GM13977 (cell line): ENCODE measurements around the gene HELZ.

Experiments used
- DNase-seq: peaks from one replicate; pipeline ENCODE4 v3.0.0; 2012; ENCODE audit warnings: low spot score
- CTCF ChIP-seq: IDR thresholded peaks from 2 replicates; pipeline ENCODE4 v1.5.1; 2012; ENCODE audit warnings: mild to moderate bottlenecking, control low read depth; ENCODE audit not compliant: insufficient read depth; ENCODE audit errors: extremely low read depth, missing control alignments
- in situ Hi-C: fragments of 300-500 bp; cut with MboI; formaldehyde crosslinking; loops from one replicate; pipeline ENCODE4 v1.12.0; 2022; ENCODE audit warnings: low sequenced_read_pairs, low pct_unique_long_range_greater_than_20kb, mixed read lengths, inconsistent platforms; ENCODE audit not compliant: unreplicated experiment

The HELZ gene

DNA sequence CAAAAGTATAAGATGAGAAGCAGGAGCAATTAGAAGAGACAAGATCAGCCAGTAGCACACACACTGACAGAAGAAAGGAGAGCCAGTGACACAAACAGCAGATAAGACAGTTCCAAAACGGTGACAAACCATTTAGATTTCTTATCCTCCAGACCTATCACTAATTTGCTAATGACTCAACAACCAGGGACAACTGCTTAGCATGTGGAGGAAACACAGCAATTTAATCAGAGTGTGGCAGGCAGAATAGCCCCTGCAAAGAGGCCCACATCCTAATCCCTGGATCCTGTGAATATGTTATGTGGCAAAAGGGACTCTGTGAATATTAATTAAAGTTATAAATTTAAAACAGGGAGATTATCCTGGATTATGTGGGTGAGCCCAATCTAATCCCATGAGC, 119.6 kb downstream of the HELZ start:
- in situ Hi-C loops: no loop called here
- no peak for DNase-seq
- TF ChIP-seq CTCF: no peak

DNA sequence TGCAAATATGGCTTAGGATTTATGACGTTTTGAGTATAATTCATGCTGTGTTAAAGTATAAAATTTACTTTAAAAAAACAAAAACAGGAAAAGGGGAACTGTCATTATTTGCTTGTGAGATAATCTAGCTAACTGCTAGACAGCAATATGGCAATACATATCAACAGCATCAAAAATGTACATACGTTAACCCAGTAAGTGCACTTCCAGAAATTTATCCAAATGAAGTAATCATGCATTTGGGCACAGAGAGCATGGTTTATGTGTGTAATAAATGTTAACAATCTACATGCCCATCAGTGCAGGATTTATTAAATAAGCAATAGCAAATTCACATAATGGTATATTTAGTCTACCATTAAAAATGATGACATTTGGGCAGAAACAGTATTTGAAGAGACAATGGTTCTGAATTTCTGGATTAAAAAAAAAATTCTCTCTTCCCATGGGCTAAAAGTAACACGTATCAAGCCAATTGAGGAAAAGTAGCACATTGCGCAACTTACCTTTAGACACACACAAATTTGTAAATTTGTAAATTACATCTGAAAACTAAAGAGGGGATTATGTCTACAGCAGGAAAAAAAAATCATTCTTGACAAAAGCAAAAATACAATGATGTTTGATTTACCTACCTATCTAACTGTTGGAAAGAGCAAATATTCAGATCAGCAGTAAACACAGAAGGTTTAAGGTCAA, 120.4 kb downstream of the HELZ start:
- in situ Hi-C loops: no loop called here
- DNase-seq: no peak
- TF ChIP-seq CTCF: no peak

DNA sequence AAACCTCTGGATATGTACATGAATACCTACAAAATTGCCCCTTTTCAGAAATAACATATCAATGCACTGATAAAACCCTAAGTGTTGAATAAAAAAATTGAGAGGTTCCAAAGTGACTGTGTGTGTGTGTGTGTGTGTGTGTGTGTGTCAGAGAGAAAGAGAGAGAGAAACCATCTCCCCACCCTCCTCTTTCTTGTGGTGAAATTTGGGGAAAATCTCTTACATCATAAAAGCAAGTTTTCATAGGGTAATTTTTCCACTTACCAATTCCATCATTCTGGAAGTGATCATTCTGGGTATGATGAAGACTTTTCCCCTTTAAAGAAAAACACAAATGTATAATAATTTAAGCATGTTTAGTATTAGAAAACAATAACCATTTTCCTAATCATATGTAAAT, 121.3 kb downstream of the HELZ start:
- no peak for DNase-seq
- in situ Hi-C loops: no loop called here

GRCh38 chr17:67121316-67121891, 123.6 kb downstream of the HELZ start:
- no peak for DNase-seq
- TF ChIP-seq CTCF: no peak
- in situ Hi-C loops: no loop called here

More for the DNA sequence above, 121.3 kb downstream of the HELZ start:
- TF ChIP-seq CTCF: no peak

DNA sequence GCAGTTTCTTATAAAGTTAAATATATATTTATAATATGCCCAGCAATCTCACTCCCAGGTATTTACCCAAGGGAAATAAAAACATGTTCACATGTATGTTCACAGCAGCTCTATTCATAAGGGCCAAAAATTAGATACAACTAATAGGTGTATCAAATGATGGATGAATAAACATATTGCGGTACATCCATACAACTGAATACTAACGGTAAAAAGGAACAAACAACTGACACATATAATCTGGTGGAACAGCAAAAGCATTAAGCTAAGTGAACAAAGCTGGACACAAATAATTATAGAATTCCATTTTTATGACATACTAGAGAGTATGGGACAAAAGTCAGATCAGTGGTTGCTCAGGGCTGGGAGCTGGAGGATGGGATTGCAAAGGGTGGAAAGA, 125.9 kb downstream of the HELZ start:
- no peak for TF ChIP-seq CTCF
- DNase-seq: no peak
- in situ Hi-C loops: no loop called here

GRCh38 chr17:67116045-67116575, 128.9 kb downstream of the HELZ start:
- in situ Hi-C loops: no loop called here
- DNase-seq: no peak
- no peak for TF ChIP-seq CTCF

DNA sequence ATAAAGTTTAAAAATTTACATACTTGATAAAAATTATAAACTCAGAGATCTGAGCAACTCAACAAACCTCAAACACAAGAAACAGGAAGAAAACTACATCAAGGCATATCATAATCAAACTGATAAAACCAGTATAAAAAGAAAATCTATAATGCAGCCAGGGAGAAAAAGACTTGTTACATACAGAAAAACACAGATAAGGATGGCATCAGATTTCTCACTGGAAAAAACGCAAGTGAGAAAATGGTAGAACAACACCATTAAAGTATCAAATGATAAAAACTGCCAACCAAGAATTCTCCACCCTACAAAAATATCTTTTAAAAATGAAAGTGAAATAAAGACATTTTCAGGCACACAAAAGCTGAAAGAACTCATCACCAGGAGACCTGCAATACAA, 129.6 kb downstream of the HELZ start:
- DNase-seq: no peak
- TF ChIP-seq CTCF: no peak
- in situ Hi-C loops: no loop called here
